IMR-90 (cell line): Measurements from ENCODE around the gene UMOD. TPM values are rescaled to one million over a fixed set of nuclear protein-coding genes. Genes with fewer than 3 reads are reported as not detected.

Experiments used
- ATAC-seq: fragments of 200-7000 bp; cut with Tn5 transposase; 2 replicates; pipeline ENCODE4 v1.9.1; 2020; ENCODE audit warnings: low read depth, mild to moderate bottlenecking, moderate library complexity
- BruUV-seq: library from RNA; stranded (reverse); fragments of 400-500 nt; replicated peaks from 2 replicates; lab custom pipeline; 2021; lab: Mats Ljungman, UMichigan
- CTCF ChIA-PET: fragments of 300-600 bp; formaldehyde crosslinking; extraction: SDS; loops from one replicate; lab custom pipeline; 2021; ENCODE audit warnings: antibody characterized with exemption; lab: Yijun Ruan, JAX
- POLR2A ChIA-PET: fragments of 300-600 bp; sonication (Branson Sonifier 250); formaldehyde crosslinking; loops from one replicate; lab custom pipeline; 2022; ENCODE audit warnings: antibody characterized with exemption; ENCODE audit not compliant: unreplicated experiment; lab: Charles Lee
- DNase-seq: peaks from one replicate; pipeline ENCODE4 v3.0.0; 2013
- H2AFZ ChIP-seq: replicated peaks from 2 replicates; pipeline ENCODE3; 2013; ENCODE audit warnings: low read length, mild to moderate bottlenecking; ENCODE audit not compliant: poor library complexity
- H2AK5ac ChIP-seq: 2 replicates; pipeline ENCODE4 v1.6.1; 2013; ENCODE audit warnings: low read depth, low read length, inconsistent platforms
- H2AK9ac ChIP-seq: replicated peaks from 2 replicates; pipeline ENCODE3; 2013; ENCODE audit warnings: mild to moderate bottlenecking, low read depth, low read length, moderate library complexity; ENCODE audit not compliant: poor library complexity
- H2BK120ac ChIP-seq: 2 replicates; pipeline ENCODE4 v1.6.1; 2013; ENCODE audit warnings: low read depth, low read length, inconsistent platforms
- H2BK15ac ChIP-seq: 3 replicates; pipeline ENCODE4 v1.6.1; 2013; ENCODE audit warnings: low read depth, low read length, inconsistent platforms
- H2BK20ac ChIP-seq: 2 replicates; pipeline ENCODE4 v1.6.1; 2013; ENCODE audit warnings: low read depth, mild to moderate bottlenecking, inconsistent platforms, low read length, moderate library complexity
- H2BK5ac ChIP-seq: 2 replicates; pipeline ENCODE4 v1.6.1; 2013; ENCODE audit warnings: mild to moderate bottlenecking, low read depth, low read length, inconsistent platforms; ENCODE audit not compliant: poor library complexity, severe bottlenecking
- H3K14ac ChIP-seq: replicated peaks from 2 replicates; pipeline ENCODE4 v1.6.1; 2013; ENCODE audit warnings: low read depth, low read length, inconsistent platforms
- H3K18ac ChIP-seq: 2 replicates; pipeline ENCODE4 v1.6.1; 2013; ENCODE audit warnings: low read depth, low read length, control low read depth
- H3K23ac ChIP-seq: 2 replicates; pipeline ENCODE4 v1.6.1; 2013; ENCODE audit warnings: low read depth, low read length, inconsistent platforms
- H3K27ac ChIP-seq: 2 replicates; pipeline ENCODE4 v1.5.1; 2013; ENCODE audit warnings: mild to moderate bottlenecking, control low read depth, low read length; ENCODE audit not compliant: insufficient read depth
- H3K27me3 ChIP-seq: 2 replicates; pipeline ENCODE4 v1.6.1; 2013; ENCODE audit warnings: low read length; ENCODE audit not compliant: control insufficient read depth, insufficient read depth
- H3K36me3 ChIP-seq: 2 replicates; pipeline ENCODE4 v1.6.1; 2013; ENCODE audit warnings: low read length, mixed read lengths; ENCODE audit not compliant: control insufficient read depth, insufficient read depth
- H3K4ac ChIP-seq: 2 replicates; pipeline ENCODE4 v1.6.1; 2013; ENCODE audit warnings: low read depth, low read length, inconsistent platforms
- H3K4me1 ChIP-seq: 2 replicates; pipeline ENCODE4 v1.6.1; 2013; ENCODE audit warnings: low read length, mixed read lengths; ENCODE audit not compliant: control insufficient read depth, insufficient read depth
- H3K4me2 ChIP-seq: 2 replicates; pipeline ENCODE4 v1.6.1; 2013; ENCODE audit warnings: low read depth, mild to moderate bottlenecking, control low read depth, low read length, moderate library complexity
- H3K4me3 ChIP-seq: 2 replicates; pipeline ENCODE4 v1.5.1; 2013; ENCODE audit warnings: low read depth, mild to moderate bottlenecking, control low read depth, low read length, moderate library complexity; ENCODE audit not compliant: insufficient read depth
- H3K56ac ChIP-seq: 2 replicates; pipeline ENCODE4 v1.6.1; 2013; ENCODE audit warnings: low read length, inconsistent platforms; ENCODE audit not compliant: insufficient read depth; ENCODE audit errors: extremely low read depth
- H3K79me1 ChIP-seq, 2 experiments: 2 replicates each; pipeline ENCODE4 v1.6.1; 2013; ENCODE audit warnings: low read length in 2 of 2, inconsistent platforms in 1 of 2, low read depth in 1 of 2
- H3K9ac ChIP-seq: 2 replicates; pipeline ENCODE4 v1.6.1; 2013; ENCODE audit warnings: low read depth, low read length, control low read depth
- H3K9me1 ChIP-seq: 2 replicates; pipeline ENCODE4 v1.6.1; 2013; ENCODE audit warnings: low read length, inconsistent platforms; ENCODE audit not compliant: insufficient read depth
- H3K9me3 ChIP-seq: 2 replicates; pipeline ENCODE4 v1.6.1; 2013; ENCODE audit warnings: low read length; ENCODE audit not compliant: control insufficient read depth, insufficient read depth
- H4K20me1 ChIP-seq: 2 replicates; pipeline ENCODE4 v1.6.1; 2013; ENCODE audit warnings: low read length, inconsistent platforms; ENCODE audit not compliant: insufficient read depth
- H4K5ac ChIP-seq: 2 replicates; pipeline ENCODE4 v1.6.1; 2013; ENCODE audit warnings: mild to moderate bottlenecking, low read depth, low read length, control low read depth
- H4K8ac ChIP-seq, 2 experiments: 2 replicates each; pipeline ENCODE4 v1.6.1; 2013; ENCODE audit warnings: low read depth in 2 of 2, low read length in 2 of 2, control low read depth in 1 of 2, inconsistent platforms in 1 of 2
- H4K91ac ChIP-seq: 2 replicates; pipeline ENCODE4 v1.6.1; 2013; ENCODE audit warnings: low read depth, low read length, inconsistent platforms; ENCODE audit not compliant: insufficient read depth
- BHLHE40 ChIP-seq: fragments of 150-350 bp; IDR thresholded peaks from 2 replicates; pipeline ENCODE4 v1.6.1; 2016; ENCODE audit warnings: mild to moderate bottlenecking, low read depth, low read length
- FOS ChIP-seq: fragments of 150-350 bp; IDR thresholded peaks from 2 replicates; pipeline ENCODE4 v1.6.1; 2016; ENCODE audit warnings: low read depth, low read length
- MAFK ChIP-seq: IDR thresholded peaks from 2 replicates; pipeline ENCODE4 v1.6.1; 2012; ENCODE audit warnings: low read depth, low read length, improper control_type of control experiment
- MXI1 ChIP-seq: IDR thresholded peaks from 2 replicates; pipeline ENCODE4 v1.6.1; 2012; ENCODE audit warnings: low read depth, mild to moderate bottlenecking, low read length, moderate library complexity, borderline replicate concordance
- NFE2L2 ChIP-seq: fragments of 150-350 bp; IDR thresholded peaks from 2 replicates; pipeline ENCODE4 v1.6.1; 2016; ENCODE audit warnings: low read depth, mild to moderate bottlenecking, low read length
- POLR2A ChIP-seq: IDR thresholded peaks from 2 replicates; pipeline ENCODE4 v1.6.1; 2012; ENCODE audit warnings: mild to moderate bottlenecking, low read depth, low read length
- RAD21 ChIP-seq: IDR thresholded peaks from 2 replicates; pipeline ENCODE4 v1.6.1; 2012; ENCODE audit warnings: low read length, improper control_type of control experiment
- RCOR1 ChIP-seq: IDR thresholded peaks from 2 replicates; pipeline ENCODE4 v1.6.1; 2012; ENCODE audit warnings: mild to moderate bottlenecking, low read length, improper control_type of control experiment; ENCODE audit not compliant: insufficient replicate concordance
- USF2 ChIP-seq: fragments of 150-350 bp; IDR thresholded peaks from 2 replicates; pipeline ENCODE4 v1.6.1; 2017; ENCODE audit warnings: mild to moderate bottlenecking, antibody characterized with exemption, low read length, low read depth
- WGBS, 2 experiments: methylation state at CpG; one replicate each; pipeline versions ENCODE4 v1.1.5 to v1.1.7; 2013; ENCODE audit warnings: missing lambda C conversion rate in 2 of 2; ENCODE audit not compliant: insufficient read length in 1 of 2; ENCODE audit errors: extremely low coverage in 2 of 2; 5-methylcytosine and 5-hydroxymethylcytosine counted together
- dilution Hi-C: fragments of 300-500 bp; cut with HindIII; formaldehyde crosslinking; loops from one replicate; pipeline ENCODE4 v1.14.3; 2018; ENCODE audit warnings: low sequenced_read_pairs; ENCODE audit not compliant: unreplicated experiment
- in situ Hi-C: fragments of 300-500 bp; cut with MboI; formaldehyde crosslinking; loops from 3 replicates; pipeline ENCODE4 v1.14.3; 2019; ENCODE audit warnings: low sequenced_read_pairs, inconsistent platforms, mixed read lengths
- intact Hi-C: fragments of 100-400 bp; cut with micrococcal nuclease; formaldehyde crosslinking; loops from 2 replicates; pipeline ENCODE4 v1.10.0; 2022
- polyA plus RNA-seq, 3 experiments: library from polyadenylated mRNA; depleted of rRNA; stranded (reverse); fragments of >200 nt; gene quantifications; 2 replicates each; pipeline ENCODE4 v1.2.3, GENCODE V29; 2012; ENCODE audit warnings: low replicate concordance in 1 of 3
- total RNA-seq: library from RNA; depleted of rRNA; stranded (reverse); fragments of >200 nt; gene quantifications from 2 replicates; pipeline ENCODE4 v1.2.3, GENCODE V29; 2012
- TF ChIP-seq, protein P1 (sequence below): conservative IDR thresholded peaks from 2 replicates; pipeline ENCODE4 v1.5.1; 2012; ENCODE audit warnings: mild to moderate bottlenecking, low read depth, low read length, improper control_type of control experiment

UMOD gene
- total and polyA plus RNA-seq, 2 of the 4 experiments (the other 2 are of a cell fraction), result not detected

- Histone ChIP-seq H2AFZ (no peak overlapping the region), H3K56ac (no peak overlapping the region), H2BK15ac (no peak overlapping the region), H3K9ac (no peak overlapping the region), H3K9me1 (no peaks in the 10 kb centered on the region), H2AK9ac (no peak overlapping the region), H3K4me1 (no peaks in the 10 kb centered on the region), H3K23ac (no peak overlapping the region), H2BK20ac (no peak overlapping the region), H3K4ac (no peak overlapping the region), H3K79me1 (no peaks in the 10 kb centered on the region), H4K91ac (no peak overlapping the region), H2BK120ac (no peak overlapping the region), H3K18ac (no peak overlapping the region), H3K27ac (no peak overlapping the region), H3K14ac (no peak overlapping the region), H3K4me2 (no peak overlapping the region), H2AK5ac (no peak overlapping the region), H3K36me3 (no peaks in the 10 kb centered on the region), H2BK5ac (no peak overlapping the region), H4K8ac (no peak overlapping the region), H4K20me1 (no peaks in the 10 kb centered on the region), H3K4me3 (no peak overlapping the region), H3K9me3 (no peaks in the 10 kb centered on the region), H3K27me3 (no peaks in the 10 kb centered on the region), H4K5ac (no peak overlapping the region)
- POLR2A ChIA-PET, result no interaction called here
- DNase-seq, result no peak
- ATAC-seq, result no peak
- BruUV-seq, result no TSS peak
- intact Hi-C loops (no loop called here), dilution Hi-C loops (no loop called here), in situ Hi-C loops (loop anchor here (25.0 kb wide), 1 partner anchor 765 kb away; no protein-coding TSS in a partner anchor)
- WGBS, 2 experiments, result no CpG with 5 or more reads among the region's 5 CpGs
- CTCF ChIA-PET, result interaction anchor here (1.5 kb wide), 1 partner anchor 8 kb away, joined by 4 read pairs; no protein-coding TSS in a partner anchor
- TF ChIP-seq MAFK, result no peak
- TF ChIP-seq MXI1, result no peak
- no peak for TF ChIP-seq POLR2A
- TF ChIP-seq RAD21, result no peak
- TF ChIP-seq, protein P1, sequence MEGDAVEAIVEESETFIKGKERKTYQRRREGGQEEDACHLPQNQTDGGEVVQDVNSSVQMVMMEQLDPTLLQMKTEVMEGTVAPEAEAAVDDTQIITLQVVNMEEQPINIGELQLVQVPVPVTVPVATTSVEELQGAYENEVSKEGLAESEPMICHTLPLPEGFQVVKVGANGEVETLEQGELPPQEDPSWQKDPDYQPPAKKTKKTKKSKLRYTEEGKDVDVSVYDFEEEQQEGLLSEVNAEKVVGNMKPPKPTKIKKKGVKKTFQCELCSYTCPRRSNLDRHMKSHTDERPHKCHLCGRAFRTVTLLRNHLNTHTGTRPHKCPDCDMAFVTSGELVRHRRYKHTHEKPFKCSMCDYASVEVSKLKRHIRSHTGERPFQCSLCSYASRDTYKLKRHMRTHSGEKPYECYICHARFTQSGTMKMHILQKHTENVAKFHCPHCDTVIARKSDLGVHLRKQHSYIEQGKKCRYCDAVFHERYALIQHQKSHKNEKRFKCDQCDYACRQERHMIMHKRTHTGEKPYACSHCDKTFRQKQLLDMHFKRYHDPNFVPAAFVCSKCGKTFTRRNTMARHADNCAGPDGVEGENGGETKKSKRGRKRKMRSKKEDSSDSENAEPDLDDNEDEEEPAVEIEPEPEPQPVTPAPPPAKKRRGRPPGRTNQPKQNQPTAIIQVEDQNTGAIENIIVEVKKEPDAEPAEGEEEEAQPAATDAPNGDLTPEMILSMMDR, result no peak
- TF ChIP-seq NFE2L2, result no peak
- TF ChIP-seq BHLHE40, result no peak
- no peak for TF ChIP-seq FOS
- TF ChIP-seq RCOR1, result no peak
- TF ChIP-seq USF2, result no peak
Measured at GRCh38 chr16:20377181-20377580, 24.7 kb upstream of the UMOD start.
